GM18909 (cell line): Measurements from ENCODE around the gene SNRPE.
"Not testable (repeated sequence)": the region's sequence is repeated elsewhere in the genome, so short reads cannot be mapped to it uniquely, and the experiment has no call there.

Experiments used
- ATAC-seq: cut with Tn5 transposase; IDR thresholded peaks from one replicate; pipeline ENCODE4 v1.9.1; 2021; ENCODE audit warnings: mild to moderate bottlenecking; ENCODE audit not compliant: unreplicated experiment, poor library complexity

Gene SNRPE

GRCh38 chr1:203861379-203862184 is at the start of gene SNRPE:
TSS of gene SNRPE (plus strand) at chr1:203861599. CDS start at chr1:203861660, 61 bp downstream.
- ATAC-seq: peak; percentile 96

GRCh38 chr1:203813581-203814341 is 47.6 kb upstream of the SNRPE start:
- ATAC-seq: no peak

GRCh38 chr1:203818399-203818798 is 43.0 kb upstream of the SNRPE start:
- ATAC-seq: no peak

GRCh38 chr1:203823306-203823705 is 38.1 kb upstream of the SNRPE start:
- ATAC-seq: no peak

- no peak for ATAC-seq
Measured at GRCh38 chr1:203826175-203826574, 35.2 kb upstream of the SNRPE start.

GRCh38 chr1:203828002-203828401 is 33.4 kb upstream of the SNRPE start:
- ATAC-seq: no peak

GRCh38 chr1:203828503-203828902 is 32.9 kb upstream of the SNRPE start:
- ATAC-seq: no peak

- not testable (repeated sequence) for ATAC-seq
Measured at GRCh38 chr1:203829247-203829646, 32.2 kb upstream of the SNRPE start.

GRCh38 chr1:203835476-203835875 is 25.9 kb upstream of the SNRPE start:
- ATAC-seq: no peak

- ATAC-seq: no peak
Measured at GRCh38 chr1:203839081-203839480, 22.3 kb upstream of the SNRPE start.

GRCh38 chr1:203840208-203840808 is 21.1 kb upstream of the SNRPE start:
- no peak for ATAC-seq

GRCh38 chr1:203842559-203842876 is 18.9 kb upstream of the SNRPE start:
- ATAC-seq: no peak

GRCh38 chr1:203843435-203843834 is 18.0 kb upstream of the SNRPE start:
- ATAC-seq: no peak

GRCh38 chr1:203853112-203853511 is 8.3 kb upstream of the SNRPE start:
- ATAC-seq: not testable (repeated sequence)

GRCh38 chr1:203858055-203858454 is 3.3 kb upstream of the SNRPE start:
- ATAC-seq: no peak

GRCh38 chr1:203858975-203859374 is 2.4 kb upstream of the SNRPE start:
- ATAC-seq: no peak

- no peak for ATAC-seq
Measured at GRCh38 chr1:203860396-203861025, 888 bp upstream of the SNRPE start.

- ATAC-seq: no peak
Measured at GRCh38 chr1:203867802-203868201, 6.4 kb downstream of the SNRPE start.

- no peak for ATAC-seq
Measured at GRCh38 chr1:203870245-203870644, 8.8 kb downstream of the SNRPE start.

- ATAC-seq: no peak
Measured at GRCh38 chr1:203871114-203871880, 9.9 kb downstream of the SNRPE start.
